ENCODE measurements around the gene CCN2. TPM values are rescaled to one million over a fixed set of nuclear protein-coding genes. Genes with fewer than 3 reads are reported as not detected.

Gene CCN2
- total RNA-seq, 1 experiment from 2014 or later, result 49.4 TPM

DNA sequence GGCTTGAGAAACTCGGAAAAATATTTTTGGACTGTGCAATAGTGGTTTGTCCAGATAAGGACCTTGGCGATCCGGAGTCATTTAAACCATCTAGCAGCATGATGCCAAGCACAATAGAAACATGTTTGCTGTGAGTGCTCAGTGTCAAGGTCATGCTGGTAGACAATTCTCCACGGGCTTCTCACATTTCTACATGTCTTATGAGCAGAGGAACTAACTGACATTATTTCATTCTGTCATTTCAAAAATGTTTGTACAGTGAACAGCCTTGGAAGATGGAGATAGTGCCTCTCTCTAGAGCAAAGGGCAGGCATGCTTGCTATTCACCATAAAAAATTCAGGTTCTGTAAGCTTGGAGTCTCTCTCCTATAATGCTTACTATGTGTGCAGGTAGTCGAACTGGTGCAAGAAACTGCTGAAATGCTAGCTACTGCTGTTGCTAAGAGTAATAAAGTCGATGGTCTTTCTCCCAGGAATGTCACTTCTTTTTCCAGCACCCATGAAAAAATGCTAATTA lies 25.4 kb upstream of the CCN2 start:
- TF ChIP-seq, protein P1, sequence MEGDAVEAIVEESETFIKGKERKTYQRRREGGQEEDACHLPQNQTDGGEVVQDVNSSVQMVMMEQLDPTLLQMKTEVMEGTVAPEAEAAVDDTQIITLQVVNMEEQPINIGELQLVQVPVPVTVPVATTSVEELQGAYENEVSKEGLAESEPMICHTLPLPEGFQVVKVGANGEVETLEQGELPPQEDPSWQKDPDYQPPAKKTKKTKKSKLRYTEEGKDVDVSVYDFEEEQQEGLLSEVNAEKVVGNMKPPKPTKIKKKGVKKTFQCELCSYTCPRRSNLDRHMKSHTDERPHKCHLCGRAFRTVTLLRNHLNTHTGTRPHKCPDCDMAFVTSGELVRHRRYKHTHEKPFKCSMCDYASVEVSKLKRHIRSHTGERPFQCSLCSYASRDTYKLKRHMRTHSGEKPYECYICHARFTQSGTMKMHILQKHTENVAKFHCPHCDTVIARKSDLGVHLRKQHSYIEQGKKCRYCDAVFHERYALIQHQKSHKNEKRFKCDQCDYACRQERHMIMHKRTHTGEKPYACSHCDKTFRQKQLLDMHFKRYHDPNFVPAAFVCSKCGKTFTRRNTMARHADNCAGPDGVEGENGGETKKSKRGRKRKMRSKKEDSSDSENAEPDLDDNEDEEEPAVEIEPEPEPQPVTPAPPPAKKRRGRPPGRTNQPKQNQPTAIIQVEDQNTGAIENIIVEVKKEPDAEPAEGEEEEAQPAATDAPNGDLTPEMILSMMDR (IDR thresholded peaks at IDR 0.05; ENCODE audit: unreplicated experiment), result no peak
- H3K27me3 Mint-ChIP-seq (ENCODE audit: insufficient read depth, unreplicated experiment), result no peaks in the 10 kb centered on the region
- H3K4me1 Mint-ChIP-seq (ENCODE audit: insufficient read depth, unreplicated experiment), result peaks cover 20% of the 10 kb centered on the region
- intact Hi-C loops (cut with micrococcal nuclease), result no loop called here
- no TSS peak for BruUV-seq (replicated peaks)
- no peak overlapping the region for H3K27ac Mint-ChIP-seq (ENCODE audit: low read depth, unreplicated experiment)
- no peak overlapping the region for H3K4me3 Mint-ChIP-seq (ENCODE audit: unreplicated experiment)
- H3K9me3 Mint-ChIP-seq (ENCODE audit: unreplicated experiment), result no peaks in the 10 kb centered on the region
- ChIA-PET CTCF (interaction anchor here (0.8 to 1.4 kb wide), 4 partner anchors 16 to 303 kb away, joined by 3 to 4 read pairs (median 3); no protein-coding TSS in a partner anchor), POLR2A (no interaction called here)
- no peaks in the 10 kb centered on the region for H3K36me3 Mint-ChIP-seq (ENCODE audit: insufficient read depth, unreplicated experiment)
- DNase-seq (ENCODE audit: unreplicated experiment), result no peak

DNA sequence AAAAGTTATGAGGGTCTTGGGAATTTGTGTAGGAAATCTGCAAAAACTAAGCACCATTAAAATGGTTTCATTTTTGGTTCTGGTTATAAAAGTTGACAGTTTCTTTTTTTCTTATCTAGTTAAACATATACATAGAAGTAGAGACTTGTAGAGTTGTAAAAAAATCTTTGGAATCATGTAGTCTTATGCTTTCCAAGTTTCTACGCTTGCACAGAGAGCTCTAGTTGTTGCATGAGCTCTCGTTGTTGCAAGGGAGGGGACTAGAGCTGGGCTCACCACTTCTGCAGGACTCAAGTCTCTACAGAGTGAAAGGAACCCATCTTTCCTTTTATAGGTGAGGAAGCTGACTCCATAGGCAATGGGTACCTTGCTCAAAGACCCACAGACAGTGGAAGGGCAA lies 21.6 kb upstream of the CCN2 start:
- ChIA-PET CTCF (no interaction called here), POLR2A (no interaction called here)
- no peaks in the 10 kb centered on the region for H3K4me1 Mint-ChIP-seq (ENCODE audit: insufficient read depth, unreplicated experiment)
- no peaks in the 10 kb centered on the region for H3K36me3 Mint-ChIP-seq (ENCODE audit: insufficient read depth, unreplicated experiment)
- H3K4me3 Mint-ChIP-seq (ENCODE audit: unreplicated experiment), result no peak overlapping the region
- no peak overlapping the region for H3K27ac Mint-ChIP-seq (ENCODE audit: low read depth, unreplicated experiment)
- no peaks in the 10 kb centered on the region for H3K27me3 Mint-ChIP-seq (ENCODE audit: insufficient read depth, unreplicated experiment)
- no TSS peak for BruUV-seq (replicated peaks)
- TF ChIP-seq, protein P1 (IDR thresholded peaks at IDR 0.05; ENCODE audit: unreplicated experiment), result no peak
- DNase-seq (ENCODE audit: unreplicated experiment), result no peak
- intact Hi-C loops (cut with micrococcal nuclease), result no loop called here
- no peaks in the 10 kb centered on the region for H3K9me3 Mint-ChIP-seq (ENCODE audit: unreplicated experiment)

DNA sequence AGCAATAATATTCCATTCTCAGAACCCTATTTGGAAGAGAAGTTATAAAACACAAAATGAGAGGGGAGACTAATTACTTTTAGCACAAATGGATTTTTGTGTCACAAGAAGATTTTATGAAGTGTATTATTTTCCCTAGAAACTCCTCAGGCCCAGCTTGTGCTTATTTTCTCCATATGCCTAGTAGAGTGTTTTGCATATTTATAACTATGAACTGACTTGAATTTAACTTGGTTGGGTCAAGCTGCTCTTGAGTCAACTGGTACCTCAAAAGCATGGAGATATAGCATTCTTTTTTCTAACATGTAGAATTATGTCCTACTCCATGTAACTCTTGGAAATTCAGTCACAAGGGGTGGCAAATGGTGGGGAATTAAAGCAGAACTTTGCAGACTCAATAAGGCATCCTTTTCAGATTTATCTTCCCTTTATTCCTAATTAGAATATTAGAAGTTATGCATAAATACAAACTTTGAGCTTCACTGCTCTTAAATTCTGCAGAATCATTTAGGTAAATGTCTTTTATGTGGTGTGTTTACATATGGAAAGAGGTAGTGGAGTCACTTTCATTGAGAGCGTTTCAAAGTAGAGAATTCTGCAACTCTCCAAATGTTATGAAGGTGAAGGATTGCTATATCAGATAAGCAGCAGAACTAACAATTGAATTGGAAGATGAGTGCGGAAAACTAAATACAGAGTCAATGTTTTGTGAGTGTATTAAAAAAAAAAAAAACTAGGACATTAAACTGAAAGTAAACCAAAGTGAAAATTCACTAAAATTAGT lies 19.1 kb upstream of the CCN2 start:
- H3K4me1 Mint-ChIP-seq (ENCODE audit: insufficient read depth, unreplicated experiment), result peaks cover 5% of the 10 kb centered on the region
- TF ChIP-seq, protein P1 (IDR thresholded peaks at IDR 0.05; ENCODE audit: unreplicated experiment), result no peak
- H3K27me3 Mint-ChIP-seq (ENCODE audit: insufficient read depth, unreplicated experiment), result no peaks in the 10 kb centered on the region
- no peaks in the 10 kb centered on the region for H3K9me3 Mint-ChIP-seq (ENCODE audit: unreplicated experiment)
- POLR2A ChIA-PET, result no interaction called here
- H3K27ac Mint-ChIP-seq (ENCODE audit: low read depth, unreplicated experiment), result no peak overlapping the region
- CTCF ChIA-PET, result interaction anchor here (0.5 to 1.5 kb wide), 2 partner anchors 21 to 193 kb away, joined by 4 read pairs; no protein-coding TSS in a partner anchor
- BruUV-seq (replicated peaks), result no TSS peak
- no peak for DNase-seq (ENCODE audit: unreplicated experiment)
- H3K4me3 Mint-ChIP-seq (ENCODE audit: unreplicated experiment), result no peak overlapping the region
- H3K36me3 Mint-ChIP-seq (ENCODE audit: insufficient read depth, unreplicated experiment), result no peaks in the 10 kb centered on the region
- intact Hi-C loops (cut with micrococcal nuclease), result no loop called here

DNA sequence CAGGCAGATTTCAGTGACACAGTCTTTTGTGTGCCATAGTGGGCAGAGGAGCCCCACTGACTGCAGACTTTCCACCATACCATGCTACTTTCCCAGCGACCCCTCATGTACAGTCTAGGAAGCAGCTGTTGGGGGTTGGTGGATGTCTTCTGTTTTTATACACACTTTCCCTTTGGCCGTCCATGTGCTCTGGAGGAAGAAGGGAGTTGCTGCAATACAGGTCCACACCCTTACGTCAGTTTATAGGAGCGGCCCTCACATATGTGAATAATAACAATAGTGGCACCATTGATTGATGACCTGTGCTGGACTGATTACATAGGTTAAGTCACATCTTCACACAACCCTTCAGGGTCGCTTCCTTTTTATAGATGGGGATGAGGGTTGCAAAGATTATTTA lies 17.5 kb upstream of the CCN2 start:
- no peak overlapping the region for H3K4me3 Mint-ChIP-seq (ENCODE audit: unreplicated experiment)
- TF ChIP-seq, protein P1 (IDR thresholded peaks at IDR 0.05; ENCODE audit: unreplicated experiment), result no peak
- CTCF ChIA-PET, result no interaction called here
- H3K27ac Mint-ChIP-seq (ENCODE audit: low read depth, unreplicated experiment), result no peak overlapping the region
- H3K36me3 Mint-ChIP-seq (ENCODE audit: insufficient read depth, unreplicated experiment), result no peaks in the 10 kb centered on the region
- peaks cover 5% of the 10 kb centered on the region for H3K4me1 Mint-ChIP-seq (ENCODE audit: insufficient read depth, unreplicated experiment)
- POLR2A ChIA-PET, result no interaction called here
- no TSS peak for BruUV-seq (replicated peaks)
- DNase-seq (ENCODE audit: unreplicated experiment), result no peak
- H3K27me3 Mint-ChIP-seq (ENCODE audit: insufficient read depth, unreplicated experiment), result no peaks in the 10 kb centered on the region
- no peaks in the 10 kb centered on the region for H3K9me3 Mint-ChIP-seq (ENCODE audit: unreplicated experiment)
- intact Hi-C loops (cut with micrococcal nuclease), result no loop called here

Measured in MCF 10A (cell line).